SK-N-MC (cell line): ENCODE measurements around the gene CACNA2D1.

Source experiments
- EZH2 ChIP-seq: fragments of 200-600 bp; sonication (generic); IDR thresholded peaks from one replicate; pipeline ENCODE4 v1.6.1; 2017; ENCODE audit warnings: antibody characterized with exemption
- POLR2AphosphoS5 ChIP-seq: IDR thresholded peaks from 2 replicates; pipeline ENCODE4 v1.6.1; 2012; ENCODE audit warnings: mild to moderate bottlenecking, low read depth, low read length, borderline replicate concordance

DNA sequence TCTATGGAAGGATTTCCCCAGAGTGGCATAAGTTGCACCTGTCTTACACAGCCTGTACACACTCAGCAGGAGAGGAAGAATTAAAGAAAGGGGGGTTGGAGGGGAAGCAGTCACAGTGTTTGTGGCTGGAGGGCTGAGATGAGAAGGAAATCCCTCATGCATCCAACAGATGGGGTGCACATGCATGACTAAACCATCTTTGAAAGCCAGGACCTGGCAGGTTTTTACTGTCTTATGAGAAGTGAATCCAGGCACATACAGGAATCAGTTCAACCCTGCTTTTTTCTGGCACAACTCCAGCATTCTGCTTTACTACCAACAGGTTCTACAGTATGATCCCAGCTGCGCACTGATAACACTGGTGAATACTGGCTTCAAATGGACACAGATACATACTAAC lies 107.7 kb downstream of the CACNA2D1 start:
- TF ChIP-seq POLR2AphosphoS5 (no peak), EZH2 (no peak)
